DOHH2 (cell line): Measurements from ENCODE around the gene GINS1.
A peak's percentile ranks its signal among the peaks of the same experiment; 100 is the strongest.

Source experiments
- H3F3A ChIP-seq: fragments of 200-600 bp; sonication (generic), shearing (Covaris generic); 2 replicates; pipeline ENCODE4 v1.6.0; 2016; ENCODE audit warnings: antibody characterized with exemption, mild to moderate bottlenecking; ENCODE audit not compliant: control insufficient read depth, insufficient read depth
- H3K27ac ChIP-seq: fragments of 200-600 bp; sonication (generic); 2 replicates; pipeline ENCODE4 v1.5.1; 2014; ENCODE audit warnings: low read depth, mild to moderate bottlenecking, low read length, moderate library complexity
- H3K27me3 ChIP-seq: fragments of 200-600 bp; sonication (generic); 2 replicates; pipeline ENCODE4 v1.6.1; 2014; ENCODE audit warnings: mild to moderate bottlenecking, low read length, mixed read lengths; ENCODE audit not compliant: control insufficient read depth
- H3K36me3 ChIP-seq: fragments of 200-600 bp; sonication (generic); 2 replicates; pipeline ENCODE4 v1.6.1; 2014; ENCODE audit warnings: mild to moderate bottlenecking, low read length, moderate library complexity, mixed read lengths; ENCODE audit not compliant: control insufficient read depth
- H3K4me1 ChIP-seq: fragments of 200-600 bp; sonication (generic); 2 replicates; pipeline ENCODE4 v1.6.1; 2014; ENCODE audit warnings: mild to moderate bottlenecking, low read length, mixed read lengths; ENCODE audit not compliant: control insufficient read depth
- H3K4me2 ChIP-seq: fragments of 200-600 bp; sonication (generic); 2 replicates; pipeline ENCODE4 v1.6.0; 2014; ENCODE audit warnings: mild to moderate bottlenecking, low read length, moderate library complexity
- H3K4me3 ChIP-seq: fragments of 200-600 bp; sonication (generic); 2 replicates; pipeline ENCODE4 v1.5.1; 2014; ENCODE audit warnings: mild to moderate bottlenecking, low read length, mixed read lengths
- H3K79me2 ChIP-seq: fragments of 200-600 bp; sonication (generic); 2 replicates; pipeline ENCODE4 v1.6.1; 2014; ENCODE audit warnings: mild to moderate bottlenecking, low read length, mixed read lengths; ENCODE audit not compliant: control insufficient read depth
- H3K9me2 ChIP-seq: fragments of 200-600 bp; sonication (generic); replicated peaks from 2 replicates; pipeline ENCODE4 v1.6.1; 2014; ENCODE audit warnings: mild to moderate bottlenecking, low read length, mixed read lengths; ENCODE audit not compliant: control insufficient read depth
- H3K9me3 ChIP-seq: fragments of 200-600 bp; sonication (generic); 2 replicates; pipeline ENCODE4 v1.6.1; 2014; ENCODE audit warnings: antibody characterized with exemption, low read length, mixed read lengths; ENCODE audit not compliant: control insufficient read depth, insufficient read depth
- H4K20me1 ChIP-seq: fragments of 200-600 bp; sonication (generic); 2 replicates; pipeline ENCODE4 v1.6.0; 2014; ENCODE audit warnings: low read depth, mild to moderate bottlenecking, antibody characterized with exemption, low read length, moderate library complexity; ENCODE audit not compliant: control insufficient read depth, insufficient read depth
- EZH2phosphoT487 ChIP-seq: fragments of 200-600 bp; sonication (generic); IDR thresholded peaks from 2 replicates; pipeline ENCODE4 v1.6.1; 2017; ENCODE audit warnings: borderline replicate concordance, mild to moderate bottlenecking, antibody characterized with exemption, low read length, moderate library complexity, mixed read lengths
- TF ChIP-seq, protein P1 (sequence below): fragments of 200-600 bp; sonication (generic); IDR thresholded peaks from one replicate; pipeline ENCODE4 v1.5.1; 2014; ENCODE audit warnings: antibody characterized with exemption, mild to moderate bottlenecking, low read depth, low read length; ENCODE audit not compliant: poor library complexity, severe bottlenecking

Gene GINS1

DNA sequence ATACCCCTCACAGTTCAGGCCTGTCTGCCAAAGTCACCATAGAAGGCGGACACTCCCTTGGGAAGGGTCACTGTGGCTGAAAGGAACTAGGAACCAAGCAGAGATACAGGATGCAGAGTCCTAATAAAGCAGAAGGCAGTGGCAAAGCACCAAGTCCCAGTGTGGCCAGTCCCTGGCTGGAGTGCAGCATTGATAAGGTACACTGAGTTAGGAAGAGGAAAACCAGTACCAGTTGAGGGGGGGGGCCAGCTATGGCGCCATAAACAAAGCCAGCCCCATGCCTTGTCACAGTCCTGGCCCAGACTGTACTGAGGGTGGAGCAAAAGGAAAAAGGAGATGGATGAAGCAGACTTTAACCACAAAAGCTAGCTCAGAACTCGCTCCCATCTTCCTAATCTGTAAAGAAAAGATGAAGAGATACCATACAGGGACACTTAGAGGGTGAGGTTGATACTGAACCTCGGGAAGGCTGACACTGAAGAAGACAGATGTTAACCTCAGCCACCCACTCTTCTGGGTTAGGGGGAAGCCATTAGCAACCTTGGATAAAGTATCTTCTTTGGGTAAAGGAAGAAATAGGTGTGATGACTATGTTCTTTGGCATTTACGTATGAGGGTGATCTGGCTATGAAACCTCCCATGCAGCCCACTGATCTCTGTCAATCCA lies 24.6 kb upstream of the GINS1 start:
- H3K79me2 ChIP-seq: peaks cover 84% of the 10 kb centered on the region
- H3K36me3 ChIP-seq: peaks cover 10% of the 10 kb centered on the region
- no peaks in the 10 kb centered on the region for H3K9me3 ChIP-seq

DNA sequence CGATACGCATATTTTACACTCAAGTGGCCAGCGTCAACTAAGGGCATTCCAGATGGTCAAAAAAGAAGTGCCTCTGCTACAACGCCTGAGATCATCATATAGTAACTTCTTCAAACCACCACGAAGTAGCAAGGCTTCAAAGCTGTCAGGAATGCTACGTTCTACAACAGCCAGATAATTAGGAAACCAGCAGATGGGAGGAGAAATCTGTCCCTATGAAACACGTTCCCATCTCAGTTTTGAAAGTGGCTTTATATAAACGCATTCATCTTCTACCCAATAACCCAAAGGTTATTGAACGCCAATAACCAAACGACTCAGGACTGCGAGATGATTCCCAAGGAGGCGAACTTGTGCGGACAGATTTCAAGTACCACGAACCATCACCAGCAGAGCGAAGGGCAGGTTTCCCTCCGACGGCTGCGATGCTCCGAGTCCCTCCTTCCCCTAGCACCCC lies 18.0 kb upstream of the GINS1 start:
- Histone ChIP-seq H3K4me2 (peak overlapping the region; percentile 75), H3K79me2 (peaks cover 52% of the 10 kb centered on the region), H3K27ac (no peak overlapping the region), H3K27me3 (no peaks in the 10 kb centered on the region), H3K9me3 (no peaks in the 10 kb centered on the region), H4K20me1 (0 out of 2 replicates have a peak, but pooled peaks cover 3% of the 10 kb centered on the region), H3K36me3 (peaks cover 4% of the 10 kb centered on the region), H3F3A (peaks cover 10% of the 10 kb centered on the region; the same call in 1 of the 2 replicates), H3K4me3 (peak overlapping the region; percentile 77), H3K4me1 (peaks cover 26% of the 10 kb centered on the region), H3K9me2 (no peaks in the 10 kb centered on the region)
- TF ChIP-seq, protein P1, sequence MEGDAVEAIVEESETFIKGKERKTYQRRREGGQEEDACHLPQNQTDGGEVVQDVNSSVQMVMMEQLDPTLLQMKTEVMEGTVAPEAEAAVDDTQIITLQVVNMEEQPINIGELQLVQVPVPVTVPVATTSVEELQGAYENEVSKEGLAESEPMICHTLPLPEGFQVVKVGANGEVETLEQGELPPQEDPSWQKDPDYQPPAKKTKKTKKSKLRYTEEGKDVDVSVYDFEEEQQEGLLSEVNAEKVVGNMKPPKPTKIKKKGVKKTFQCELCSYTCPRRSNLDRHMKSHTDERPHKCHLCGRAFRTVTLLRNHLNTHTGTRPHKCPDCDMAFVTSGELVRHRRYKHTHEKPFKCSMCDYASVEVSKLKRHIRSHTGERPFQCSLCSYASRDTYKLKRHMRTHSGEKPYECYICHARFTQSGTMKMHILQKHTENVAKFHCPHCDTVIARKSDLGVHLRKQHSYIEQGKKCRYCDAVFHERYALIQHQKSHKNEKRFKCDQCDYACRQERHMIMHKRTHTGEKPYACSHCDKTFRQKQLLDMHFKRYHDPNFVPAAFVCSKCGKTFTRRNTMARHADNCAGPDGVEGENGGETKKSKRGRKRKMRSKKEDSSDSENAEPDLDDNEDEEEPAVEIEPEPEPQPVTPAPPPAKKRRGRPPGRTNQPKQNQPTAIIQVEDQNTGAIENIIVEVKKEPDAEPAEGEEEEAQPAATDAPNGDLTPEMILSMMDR: no peak
- no peak for TF ChIP-seq EZH2phosphoT487

More for the DNA sequence above, 24.6 kb upstream of the GINS1 start:
- H3K4me2 ChIP-seq: no peak overlapping the region
- H3K9me2 ChIP-seq: no peaks in the 10 kb centered on the region
- no peak overlapping the region for H3K27ac ChIP-seq
- peaks cover 3% of the 10 kb centered on the region for H3K4me1 ChIP-seq
- no peaks in the 10 kb centered on the region for H3K27me3 ChIP-seq
- TF ChIP-seq, protein P1: no peak
- TF ChIP-seq EZH2phosphoT487: no peak
- H4K20me1 ChIP-seq: no peaks in the 10 kb centered on the region; the same call in 1 of the 2 replicates
- H3F3A ChIP-seq: no peaks in the 10 kb centered on the region
- H3K4me3 ChIP-seq: no peak overlapping the region

DNA sequence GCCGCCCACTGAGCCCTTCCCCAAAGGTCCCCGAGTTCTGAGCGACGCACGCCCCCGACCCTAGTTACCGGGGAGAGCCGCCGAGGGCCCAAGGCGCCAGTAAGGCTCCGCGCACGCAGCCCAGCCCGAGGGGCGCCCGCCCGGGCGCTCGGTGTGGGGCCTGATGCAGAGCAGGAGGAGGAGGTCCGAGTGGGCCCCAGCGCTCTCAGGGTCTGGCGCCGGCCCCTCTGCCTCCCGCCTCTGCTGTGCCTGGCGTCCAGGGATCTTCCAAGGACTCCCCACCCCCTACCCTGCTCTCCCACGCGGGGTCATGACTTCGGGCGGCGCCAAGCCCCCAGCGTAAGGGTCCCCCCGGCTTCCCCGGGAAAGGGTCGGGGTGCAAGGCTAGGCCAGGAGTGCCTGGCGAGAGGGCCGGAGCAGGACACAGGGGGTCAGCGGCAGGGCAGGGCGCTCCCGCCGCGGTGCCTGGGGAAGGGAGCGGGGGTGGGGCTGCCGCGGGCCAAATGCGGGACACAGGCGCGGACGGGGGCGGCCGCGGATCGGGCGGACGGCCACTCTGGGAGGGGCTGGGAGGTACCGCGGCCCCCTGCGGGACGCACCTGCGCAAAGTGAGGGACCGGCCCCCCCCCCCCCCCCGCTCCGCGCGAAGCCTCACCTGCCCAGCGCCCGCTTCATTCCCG lies 17.5 kb upstream of the GINS1 start:
- peak overlapping the region; percentile 75 for H3K4me2 ChIP-seq
- peak overlapping the region; percentile 77 for H3K4me3 ChIP-seq
- no peaks in the 10 kb centered on the region for H3K9me2 ChIP-seq
- H3K79me2 ChIP-seq: peaks cover 47% of the 10 kb centered on the region
- TF ChIP-seq EZH2phosphoT487: no peak
- TF ChIP-seq, protein P1: no peak
- 0 out of 2 replicates have a peak, but pooled peaks cover 3% of the 10 kb centered on the region for H4K20me1 ChIP-seq
- H3K9me3 ChIP-seq: no peaks in the 10 kb centered on the region
- H3K27ac ChIP-seq: peak overlapping the region; percentile 38
- peaks cover 4% of the 10 kb centered on the region for H3K36me3 ChIP-seq
- peaks cover 31% of the 10 kb centered on the region for H3K4me1 ChIP-seq
- H3K27me3 ChIP-seq: no peaks in the 10 kb centered on the region
- H3F3A ChIP-seq: peaks cover 10% of the 10 kb centered on the region; the same call in 1 of the 2 replicates
